Measurements from ENCODE around the gene ATG13.

Gene ATG13

GRCh38 chr11:46594374-46594700 is 23.0 kb upstream of the ATG13 start:
- Histone ChIP-seq H3K27me3 (ENCODE audit: control insufficient read depth, insufficient read depth, low read length) (no peaks in the 10 kb centered on the region), H3K9me3 (ENCODE audit: control insufficient read depth, insufficient read depth, low read depth, low read length) (no peaks in the 10 kb centered on the region), H3K27ac (ENCODE audit: low read depth, low read length) (peak overlapping the region; percentile 90; the same call in 1 of the 2 replicates), H3K4me3 (ENCODE audit: low read depth, low read length) (peak overlapping the region; percentile 97), H3K4me1 (ENCODE audit: control insufficient read depth, insufficient read depth, low read length) (peaks cover 13% of the 10 kb centered on the region), H3K36me3 (ENCODE audit: control insufficient read depth, insufficient read depth, low read length) (no peaks in the 10 kb centered on the region), H3K9ac (ENCODE audit: low read length) (peak overlapping the region; percentile 92)

GRCh38 chr11:46594785-46595184 is 22.6 kb upstream of the ATG13 start:
- Histone ChIP-seq H3K27me3 (ENCODE audit: control insufficient read depth, insufficient read depth, low read length) (no peaks in the 10 kb centered on the region), H3K4me1 (ENCODE audit: control insufficient read depth, insufficient read depth, low read length) (peaks cover 13% of the 10 kb centered on the region), H3K9ac (ENCODE audit: low read length) (no peak overlapping the region), H3K27ac (ENCODE audit: low read depth, low read length) (no peak overlapping the region), H3K36me3 (ENCODE audit: control insufficient read depth, insufficient read depth, low read length) (no peaks in the 10 kb centered on the region), H3K4me3 (ENCODE audit: low read depth, low read length) (no peak overlapping the region), H3K9me3 (ENCODE audit: control insufficient read depth, insufficient read depth, low read depth, low read length) (no peaks in the 10 kb centered on the region)

GRCh38 chr11:46597155-46597554 is 20.2 kb upstream of the ATG13 start:
- H3K4me3 ChIP-seq (ENCODE audit: low read depth, low read length): no peak overlapping the region
- H3K4me1 ChIP-seq (ENCODE audit: control insufficient read depth, insufficient read depth, low read length): peaks cover 13% of the 10 kb centered on the region
- no peaks in the 10 kb centered on the region for H3K36me3 ChIP-seq (ENCODE audit: control insufficient read depth, insufficient read depth, low read length)
- H3K27ac ChIP-seq (ENCODE audit: low read depth, low read length): no peak overlapping the region
- no peak overlapping the region for H3K9ac ChIP-seq (ENCODE audit: low read length)
- H3K27me3 ChIP-seq (ENCODE audit: control insufficient read depth, insufficient read depth, low read length): no peaks in the 10 kb centered on the region
- no peaks in the 10 kb centered on the region for H3K9me3 ChIP-seq (ENCODE audit: control insufficient read depth, insufficient read depth, low read depth, low read length)

- Histone ChIP-seq H3K9me3 (ENCODE audit: control insufficient read depth, insufficient read depth, low read depth, low read length) (no peaks in the 10 kb centered on the region), H3K36me3 (ENCODE audit: control insufficient read depth, insufficient read depth, low read length) (no peaks in the 10 kb centered on the region), H3K4me3 (ENCODE audit: low read depth, low read length) (no peak overlapping the region), H3K27me3 (ENCODE audit: control insufficient read depth, insufficient read depth, low read length) (no peaks in the 10 kb centered on the region), H3K4me1 (ENCODE audit: control insufficient read depth, insufficient read depth, low read length) (peaks cover 11% of the 10 kb centered on the region), H3K27ac (ENCODE audit: low read depth, low read length) (no peak overlapping the region), H3K9ac (ENCODE audit: low read length) (no peak overlapping the region)
These were observed 19.6 kb upstream of the ATG13 start for GRCh38 chr11:46597609-46598219.

- Histone ChIP-seq H3K4me3 (ENCODE audit: low read depth, low read length) (no peak overlapping the region), H3K27ac (ENCODE audit: low read depth, low read length) (no peak overlapping the region), H3K9me3 (ENCODE audit: control insufficient read depth, insufficient read depth, low read depth, low read length) (no peaks in the 10 kb centered on the region), H3K9ac (ENCODE audit: low read length) (no peak overlapping the region), H3K27me3 (ENCODE audit: control insufficient read depth, insufficient read depth, low read length) (no peaks in the 10 kb centered on the region), H3K36me3 (ENCODE audit: control insufficient read depth, insufficient read depth, low read length) (no peaks in the 10 kb centered on the region), H3K4me1 (ENCODE audit: control insufficient read depth, insufficient read depth, low read length) (peaks cover 2% of the 10 kb centered on the region; the same call in 1 of the 2 replicates)
These were observed 17.8 kb upstream of the ATG13 start for GRCh38 chr11:46599340-46600193.

GRCh38 chr11:46600194-46600960 is 17.0 kb upstream of the ATG13 start:
- Histone ChIP-seq H3K27ac (ENCODE audit: low read depth, low read length) (no peak overlapping the region), H3K27me3 (ENCODE audit: control insufficient read depth, insufficient read depth, low read length) (no peaks in the 10 kb centered on the region), H3K9me3 (ENCODE audit: control insufficient read depth, insufficient read depth, low read depth, low read length) (no peaks in the 10 kb centered on the region), H3K9ac (ENCODE audit: low read length) (no peak overlapping the region), H3K4me3 (ENCODE audit: low read depth, low read length) (no peak overlapping the region), H3K36me3 (ENCODE audit: control insufficient read depth, insufficient read depth, low read length) (no peaks in the 10 kb centered on the region), H3K4me1 (ENCODE audit: control insufficient read depth, insufficient read depth, low read length) (no peaks in the 10 kb centered on the region)

- Histone ChIP-seq H3K9me3 (ENCODE audit: control insufficient read depth, insufficient read depth, low read depth, low read length) (no peaks in the 10 kb centered on the region), H3K9ac (ENCODE audit: low read length) (no peak overlapping the region), H3K27me3 (ENCODE audit: control insufficient read depth, insufficient read depth, low read length) (no peaks in the 10 kb centered on the region), H3K4me1 (ENCODE audit: control insufficient read depth, insufficient read depth, low read length) (no peaks in the 10 kb centered on the region), H3K27ac (ENCODE audit: low read depth, low read length) (no peak overlapping the region), H3K4me3 (ENCODE audit: low read depth, low read length) (no peak overlapping the region), H3K36me3 (ENCODE audit: control insufficient read depth, insufficient read depth, low read length) (no peaks in the 10 kb centered on the region)
These were observed 16.2 kb upstream of the ATG13 start for GRCh38 chr11:46601129-46601528.

GRCh38 chr11:46603704-46604308 is 13.5 kb upstream of the ATG13 start:
- H3K9ac ChIP-seq (ENCODE audit: low read length): no peak overlapping the region

GRCh38 chr11:46604796-46605195 is 12.6 kb upstream of the ATG13 start:
- Histone ChIP-seq H3K4me1 (ENCODE audit: control insufficient read depth, insufficient read depth, low read length) (no peaks in the 10 kb centered on the region), H3K27me3 (ENCODE audit: control insufficient read depth, insufficient read depth, low read length) (no peaks in the 10 kb centered on the region), H3K9me3 (ENCODE audit: control insufficient read depth, insufficient read depth, low read depth, low read length) (no peaks in the 10 kb centered on the region), H3K9ac (ENCODE audit: low read length) (no peak overlapping the region), H3K27ac (ENCODE audit: low read depth, low read length) (no peak overlapping the region), H3K4me3 (ENCODE audit: low read depth, low read length) (no peak overlapping the region), H3K36me3 (ENCODE audit: control insufficient read depth, insufficient read depth, low read length) (no peaks in the 10 kb centered on the region)

More at GRCh38 chr11:46603704-46604308, 13.5 kb upstream of the ATG13 start:
- H3K36me3 ChIP-seq (ENCODE audit: control insufficient read depth, insufficient read depth, low read length): no peaks in the 10 kb centered on the region
- H3K9me3 ChIP-seq (ENCODE audit: control insufficient read depth, insufficient read depth, low read depth, low read length): no peaks in the 10 kb centered on the region
- H3K27me3 ChIP-seq (ENCODE audit: control insufficient read depth, insufficient read depth, low read length): no peaks in the 10 kb centered on the region
- H3K4me3 ChIP-seq (ENCODE audit: low read depth, low read length): no peak overlapping the region
- H3K27ac ChIP-seq (ENCODE audit: low read depth, low read length): no peak overlapping the region
- H3K4me1 ChIP-seq (ENCODE audit: control insufficient read depth, insufficient read depth, low read length): no peaks in the 10 kb centered on the region

- H3K4me1 ChIP-seq (ENCODE audit: control insufficient read depth, insufficient read depth, low read length): no peaks in the 10 kb centered on the region
- no peak overlapping the region for H3K27ac ChIP-seq (ENCODE audit: low read depth, low read length)
- H3K4me3 ChIP-seq (ENCODE audit: low read depth, low read length): no peak overlapping the region
- no peaks in the 10 kb centered on the region for H3K27me3 ChIP-seq (ENCODE audit: control insufficient read depth, insufficient read depth, low read length)
- no peaks in the 10 kb centered on the region for H3K36me3 ChIP-seq (ENCODE audit: control insufficient read depth, insufficient read depth, low read length)
- no peaks in the 10 kb centered on the region for H3K9me3 ChIP-seq (ENCODE audit: control insufficient read depth, insufficient read depth, low read depth, low read length)
- no peak overlapping the region for H3K9ac ChIP-seq (ENCODE audit: low read length)
These were observed 9.8 kb upstream of the ATG13 start for GRCh38 chr11:46607516-46607915.
